ENCODE results near the gene KRT86.
"Not testable (repeated sequence)": the region's sequence is repeated elsewhere in the genome, so short reads cannot be mapped to it uniquely, and the experiment has no call there.

KRT86 gene

GRCh38 chr12:52300796-52301691 lies 26.6 kb downstream of the KRT86 start:
- H3K4me3 ChIP-seq (ENCODE audit: low read depth, low read length), result no peak overlapping the region
- TF ChIP-seq CTCF (IDR thresholded peaks at IDR 0.05; ENCODE audit: low read depth, low read length, missing control alignments), result no peak
- DNase-seq (ENCODE audit: low read depth), result no peak

GRCh38 chr12:52301721-52302120 lies 27.3 kb downstream of the KRT86 start:
- not testable (repeated sequence) for H3K4me3 ChIP-seq (ENCODE audit: low read depth, low read length)

GRCh38 chr12:52302242-52302914 lies 27.9 kb downstream of the KRT86 start:
- H3K4me3 ChIP-seq (ENCODE audit: low read depth, low read length); DNase-seq (ENCODE audit: low read depth): not testable (repeated sequence)

More at GRCh38 chr12:52301721-52302120, 27.3 kb downstream of the KRT86 start:
- not testable (repeated sequence) for DNase-seq (ENCODE audit: low read depth)

GRCh38 chr12:52304941-52305411 lies 30.5 kb downstream of the KRT86 start:
- DNase-seq (ENCODE audit: low read depth), result not testable (repeated sequence)

GRCh38 chr12:52305921-52306705 lies 31.7 kb downstream of the KRT86 start:
- H3K4me3 ChIP-seq (ENCODE audit: low read depth, low read length), result no peak overlapping the region
- TF ChIP-seq CTCF (IDR thresholded peaks at IDR 0.05; ENCODE audit: low read depth, low read length, missing control alignments), result peak; percentile 43
- no peak for DNase-seq (ENCODE audit: low read depth)

More at GRCh38 chr12:52304941-52305411, 30.5 kb downstream of the KRT86 start:
- not testable (repeated sequence) for H3K4me3 ChIP-seq (ENCODE audit: low read depth, low read length)

- DNase-seq (ENCODE audit: low read depth), result no peak
- no peak for TF ChIP-seq CTCF (IDR thresholded peaks at IDR 0.05; ENCODE audit: low read depth, low read length, missing control alignments)
- H3K4me3 ChIP-seq (ENCODE audit: low read depth, low read length), result no peak overlapping the region
Observed at GRCh38 chr12:52306731-52307130, 32.3 kb downstream of the KRT86 start.

GRCh38 chr12:52307836-52308805 lies 33.7 kb downstream of the KRT86 start:
- no peak for DNase-seq (ENCODE audit: low read depth)
- no peak overlapping the region; the same call in 1 of the 2 replicates for H3K4me3 ChIP-seq (ENCODE audit: low read depth, low read length)
- no peak for TF ChIP-seq CTCF (IDR thresholded peaks at IDR 0.05; ENCODE audit: low read depth, low read length, missing control alignments)
